Renal cortex interstitium (tissue), 15 donors: ENCODE measurements around the gene GNAO1. TPM values are rescaled to one million over a fixed set of nuclear protein-coding genes. Genes with fewer than 3 reads are reported as not detected.

ENCODE experiments used
- DNase-seq, 11 donors: peaks; one replicate each; pipeline ENCODE4 v3.0.0-alpha.2; 2013; ENCODE audit warnings: low read depth in 9 of 11, low spot score in 4 of 11; ENCODE audit errors: extremely low read depth in 1 of 11
- long read RNA-seq, 16 experiments: transcript quantifications; one replicate each; lab custom pipeline, GENCODE V29; 2026
- polyA plus RNA-seq, 3 donors: library from polyadenylated mRNA; unstranded; fragments of 120-200 nt; gene quantifications; one replicate each; pipeline ENCODE4 v1.2.1, GENCODE V29; 2013; ENCODE audit not compliant: insufficient read length in 3 of 3

GNAO1 gene
- polyA plus RNA-seq = 1 to 10 TPM; 4.8 to 6.9 (median 6.9) TPM
- long read RNA-seq, donor 1 = 0 reads
- long read RNA-seq, donor 2, full-length matches to known transcripts = 2 of 2 reads
- long read RNA-seq, donor 2, partial matches to known transcripts = 0 of 2 reads
- long read RNA-seq, donor 2, other reads (novel, unspliced or antisense) = 0 of 2 reads
- long read RNA-seq, donor 3, partial matches to known transcripts = 0 of 1 reads
- long read RNA-seq, donor 3, other reads (novel, unspliced or antisense) = 0 of 1 reads
- long read RNA-seq, donor 4, full-length matches to known transcripts = 1 of 1 reads
- long read RNA-seq, donor 4, partial matches to known transcripts = 0 of 1 reads
- long read RNA-seq, donor 4, other reads (novel, unspliced or antisense) = 0 of 1 reads
- long read RNA-seq, donor 5 = 0 reads
- long read RNA-seq, donor 6, partial matches to known transcripts = 0 of 1 reads
- long read RNA-seq, donor 6, other reads (novel, unspliced or antisense) = 0 of 1 reads
- long read RNA-seq, donor 7, partial matches to known transcripts = 0 of 1 reads
- long read RNA-seq, donor 7, other reads (novel, unspliced or antisense) = 0 of 1 reads
- long read RNA-seq, donor 8 = 0 reads
- long read RNA-seq, donor 9 = 0 reads
- long read RNA-seq, donor 10, full-length matches to known transcripts = 2 of 2 reads
- long read RNA-seq, donor 10, partial matches to known transcripts = 0 of 2 reads
- long read RNA-seq, donor 10, other reads (novel, unspliced or antisense) = 0 of 2 reads
- long read RNA-seq, donor 11 = 0 reads
- long read RNA-seq, donor 12 = 0 reads
- long read RNA-seq, donor 13 = 0 reads
- long read RNA-seq, donor 14 = 0 reads
- long read RNA-seq, donor 15, full-length matches to known transcripts = 1 of 1 reads
- long read RNA-seq, donor 15, partial matches to known transcripts = 0 of 1 reads
- long read RNA-seq, donor 15, other reads (novel, unspliced or antisense) = 0 of 1 reads
- long read RNA-seq, donor 16, full-length matches to known transcripts = 2 of 2 reads
- long read RNA-seq, donor 16, partial matches to known transcripts = 0 of 2 reads
- long read RNA-seq, donor 16, other reads (novel, unspliced or antisense) = 0 of 2 reads

DNA sequence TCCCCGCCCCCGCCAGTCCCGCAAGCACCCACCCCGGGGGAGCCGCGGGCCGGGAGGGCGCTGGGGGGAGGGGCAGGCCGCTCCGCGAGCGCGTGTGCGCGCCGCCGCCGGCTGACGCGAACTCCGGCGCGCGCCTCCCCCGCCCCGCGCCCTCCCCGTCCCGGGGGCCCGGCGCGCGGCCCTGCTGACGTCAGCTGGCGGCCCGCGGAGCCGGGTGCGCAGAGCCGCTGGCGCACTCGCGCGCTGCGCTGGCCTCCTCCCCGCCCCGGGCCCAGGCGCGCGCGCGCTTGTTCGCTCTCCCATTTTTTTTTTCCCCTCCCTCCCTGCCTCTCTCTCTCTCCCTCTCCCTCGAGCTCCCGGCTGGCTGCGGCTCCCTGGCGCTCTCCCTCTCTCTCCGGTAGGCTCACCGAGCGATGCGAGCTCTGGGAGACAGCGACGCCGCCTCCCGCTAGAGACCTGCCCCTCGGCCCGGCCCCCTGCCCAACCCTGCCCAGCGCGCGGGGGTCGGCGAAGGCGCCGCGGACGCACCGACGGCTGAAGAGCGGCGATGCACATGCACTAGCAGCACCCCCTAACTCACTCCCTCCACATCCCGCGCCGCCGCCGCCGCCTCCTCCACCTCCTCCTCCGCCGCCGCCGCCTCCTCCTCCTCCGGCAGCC lies at the start of gene GNAO1:
Gene GNAO1 (plus strand): TSS at position 334 of the 660 bp plus-strand sequence. CDS start 747 bp downstream, outside the sequence.
- DNase-seq = peak in 5 of 11 donors; percentile 54 to 73 (median 67)

DNA sequence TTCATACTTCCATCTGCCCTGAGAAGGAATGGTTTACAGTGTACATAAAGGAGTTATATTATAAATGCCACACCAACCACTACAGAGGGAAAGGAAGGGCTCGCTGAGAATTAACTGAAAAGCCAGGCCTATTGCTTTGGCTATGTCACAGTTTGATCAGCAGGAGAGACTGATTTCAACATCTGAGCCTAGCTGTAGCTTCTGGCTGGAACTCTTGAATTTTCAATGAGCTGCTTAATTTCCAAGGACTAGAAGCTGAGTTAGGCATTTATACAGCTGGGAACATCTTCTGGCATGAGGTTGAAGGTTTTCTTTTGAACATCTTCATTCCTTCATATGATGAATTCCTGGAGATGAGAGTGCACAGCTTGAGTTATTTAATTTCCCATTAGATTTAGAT lies 47.6 kb upstream of the GNAO1 start:
- DNase-seq = no peak

DNA sequence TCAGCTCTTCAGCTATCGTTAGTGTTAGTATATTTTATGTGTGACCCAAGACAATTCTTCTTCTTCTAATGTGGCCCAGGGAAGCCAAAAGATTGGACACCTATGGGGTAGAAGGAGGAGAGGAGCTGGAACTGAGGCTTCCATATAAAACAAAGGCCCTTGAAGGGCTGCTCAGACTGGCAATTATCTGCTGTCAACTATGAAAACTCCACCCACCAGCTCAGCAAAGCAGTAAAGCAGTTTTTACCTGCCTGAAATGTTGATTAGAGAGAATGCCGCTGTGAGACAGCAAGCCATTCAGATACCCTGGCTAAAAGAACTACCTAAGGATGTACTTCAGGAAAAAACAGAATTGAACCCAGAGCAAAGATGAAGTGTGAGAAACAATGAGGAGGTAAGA lies 45.9 kb upstream of the GNAO1 start:
- no peak for DNase-seq

DNA sequence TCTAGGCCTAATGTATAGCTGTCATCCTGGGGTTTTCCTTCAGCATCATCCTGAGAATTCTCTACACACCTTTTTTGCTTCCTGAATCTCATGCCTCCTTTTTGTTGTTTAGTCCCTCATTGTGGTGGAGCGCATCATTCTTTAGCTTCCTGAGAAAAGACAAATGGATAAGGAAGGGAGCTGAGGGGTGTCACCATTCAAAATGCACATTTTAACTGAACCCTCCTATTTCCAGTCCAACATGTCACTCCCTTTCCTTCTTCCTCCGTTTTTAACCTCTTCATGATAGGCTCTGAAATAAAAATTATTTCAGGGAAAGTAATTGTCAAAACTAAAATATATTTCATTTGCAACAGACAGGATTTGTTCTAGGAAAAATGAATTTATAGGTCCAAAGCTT lies 39.7 kb upstream of the GNAO1 start:
- no peak for DNase-seq

DNA sequence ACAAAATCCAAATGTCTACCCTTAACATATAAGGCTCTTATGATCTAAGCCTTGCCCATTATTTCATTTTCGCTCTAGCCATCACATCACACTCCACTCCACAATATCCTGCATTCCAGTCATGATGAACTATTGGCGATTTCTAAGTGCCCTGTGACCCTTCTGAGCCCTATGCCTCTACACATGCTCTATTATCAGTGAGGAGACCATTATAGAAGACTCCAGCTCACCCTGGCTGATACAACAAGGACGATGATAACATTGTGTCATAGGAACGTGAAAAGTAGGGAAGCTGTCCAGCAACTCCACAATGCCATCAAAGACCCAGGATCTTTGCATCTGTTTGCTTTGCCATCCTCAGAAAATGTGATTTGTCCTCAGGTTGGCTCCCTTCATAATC lies 29.6 kb upstream of the GNAO1 start:
- DNase-seq = no peak

DNA sequence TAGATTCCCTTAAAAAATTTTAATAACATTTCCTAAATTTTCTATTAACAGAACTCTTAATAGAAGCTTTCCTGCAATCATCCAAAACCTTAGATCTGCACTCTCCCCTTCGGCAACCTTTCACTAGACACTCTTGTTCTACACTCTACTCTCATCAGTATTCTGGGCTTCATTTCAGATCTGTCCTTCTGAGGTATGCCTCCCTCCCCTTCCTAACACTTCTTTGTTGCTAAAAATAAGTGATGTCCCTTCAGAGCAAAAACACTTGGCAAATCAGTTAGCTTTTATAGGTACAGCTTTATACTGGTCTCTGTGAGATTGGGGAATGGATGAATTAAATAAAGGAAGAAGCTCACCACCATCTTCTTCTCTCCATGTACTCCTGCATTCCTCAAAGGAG lies 28.2 kb upstream of the GNAO1 start:
- DNase-seq = no peak

DNA sequence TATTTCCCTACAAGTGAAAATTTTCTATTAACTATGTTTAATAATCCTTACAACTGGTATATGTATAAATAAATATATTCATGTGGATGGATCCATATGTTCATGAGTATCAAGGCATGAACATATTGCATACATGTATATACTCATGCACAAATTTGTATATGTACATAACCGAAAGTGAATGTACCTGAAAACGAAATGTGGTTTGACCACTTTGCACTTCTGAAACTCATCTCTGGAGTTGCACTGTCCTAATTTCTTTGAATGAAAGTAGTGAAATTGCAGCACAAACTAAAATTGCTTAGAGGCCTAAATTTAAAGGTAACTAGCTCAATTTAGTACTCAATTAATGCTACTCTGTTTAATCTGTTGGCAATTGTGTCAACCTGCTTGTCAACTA lies 27.4 kb upstream of the GNAO1 start:
- no peak for DNase-seq

DNA sequence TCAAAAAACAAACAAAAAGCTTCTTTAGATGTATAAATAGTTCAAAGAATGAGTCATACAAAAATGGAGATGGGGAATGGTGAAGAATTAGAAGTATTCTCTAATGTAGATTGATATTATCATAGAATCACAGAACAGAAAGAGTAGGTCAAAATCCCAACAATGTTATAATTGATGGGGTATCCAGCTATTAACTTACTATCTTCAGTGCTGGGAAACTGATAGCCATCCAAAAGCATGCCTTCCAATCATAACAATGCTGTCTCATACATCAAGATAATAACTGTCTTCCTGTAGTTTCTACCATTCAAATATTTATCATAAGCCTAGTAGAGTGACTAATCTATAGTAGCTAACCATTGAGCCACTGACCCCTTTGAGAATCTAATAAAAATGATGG lies 26.7 kb upstream of the GNAO1 start:
- no peak for DNase-seq

DNA sequence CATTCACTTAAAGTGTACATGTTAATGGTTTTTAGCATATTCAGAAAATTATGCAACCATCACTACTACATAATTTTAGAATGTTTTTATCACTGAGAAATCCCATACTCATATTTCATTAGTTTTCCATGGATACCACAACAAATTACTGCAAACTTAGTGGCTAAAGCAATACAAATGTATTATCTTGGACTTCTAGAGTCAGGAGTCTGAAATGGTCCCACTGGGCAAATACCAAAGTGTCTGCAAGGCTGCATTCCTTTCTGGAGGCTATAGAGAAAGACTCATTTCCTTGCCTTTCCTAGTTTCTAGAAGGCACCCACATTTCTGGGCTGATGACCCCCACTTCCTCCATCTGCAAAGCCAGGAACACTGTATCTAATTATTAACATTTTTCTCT lies 16.9 kb upstream of the GNAO1 start:
- DNase-seq = no peak

DNA sequence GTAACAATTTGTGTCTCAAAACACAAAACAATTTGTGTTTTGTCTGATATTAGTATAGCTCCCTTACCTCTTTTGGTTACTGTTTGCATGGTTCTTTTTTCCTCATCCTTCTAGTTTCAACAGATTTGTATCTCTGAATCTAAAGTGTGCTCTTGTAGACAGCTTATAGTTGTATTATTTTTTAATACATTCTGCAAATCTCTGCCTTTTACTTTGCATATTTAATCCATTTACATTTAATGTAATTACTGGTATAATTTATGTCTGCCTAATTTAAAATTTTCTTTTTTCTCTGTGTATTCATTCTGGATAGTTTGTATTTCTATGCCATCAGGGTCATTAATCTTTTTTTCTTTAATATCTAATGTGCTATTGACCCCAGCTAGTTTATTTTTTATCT lies 9.9 kb upstream of the GNAO1 start:
- no peak for DNase-seq

DNA sequence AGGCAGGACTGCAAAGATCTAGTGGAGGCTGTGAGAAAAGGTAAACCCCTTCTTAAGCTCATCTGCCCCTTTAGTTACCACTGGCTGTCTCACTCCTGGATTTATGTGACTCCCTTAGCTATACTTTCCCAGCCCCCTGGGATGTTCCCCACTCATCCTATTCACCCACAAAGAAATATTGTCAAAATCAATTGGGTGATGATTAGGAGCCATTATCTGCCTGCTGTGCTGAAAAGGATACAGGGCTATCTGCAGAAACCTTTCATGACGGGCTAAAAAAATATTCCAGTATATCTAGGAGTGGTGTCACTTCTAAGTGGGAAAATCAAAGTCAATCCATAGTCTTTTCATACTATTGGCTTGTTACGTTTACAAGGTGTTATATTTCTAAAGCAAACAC lies 8.0 kb upstream of the GNAO1 start:
- DNase-seq = no peak

DNA sequence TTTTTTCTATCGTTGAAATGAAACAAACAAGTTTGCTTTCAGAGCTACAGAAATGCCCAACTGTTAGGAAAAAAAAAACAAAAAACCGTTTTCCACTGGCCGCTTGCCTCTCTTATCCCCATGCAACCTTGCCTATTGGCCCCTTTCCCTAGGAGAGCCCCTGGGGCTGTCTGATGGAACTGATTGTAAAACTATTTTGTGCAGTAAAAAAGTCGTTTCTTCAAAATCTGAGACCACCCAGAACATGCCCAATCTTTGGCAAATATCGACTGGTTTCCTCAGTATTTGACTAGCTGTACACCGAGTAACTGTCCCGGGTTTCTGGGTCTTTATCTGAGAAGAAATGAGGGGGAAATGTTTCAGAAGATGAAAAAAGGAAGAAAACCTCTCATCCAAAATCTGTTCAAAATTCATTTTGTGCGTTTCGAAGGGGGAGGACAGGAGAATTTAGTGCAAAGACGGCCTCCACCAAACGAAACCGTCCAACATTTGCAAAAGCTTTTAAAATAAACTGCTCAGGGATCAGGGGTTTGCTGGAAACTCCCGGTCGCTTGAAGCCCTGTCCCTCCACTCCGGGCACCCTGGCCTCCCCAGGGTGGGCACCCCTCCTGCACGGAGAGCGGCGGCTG lies 1.1 kb upstream of the GNAO1 start:
- DNase-seq = no peak

DNA sequence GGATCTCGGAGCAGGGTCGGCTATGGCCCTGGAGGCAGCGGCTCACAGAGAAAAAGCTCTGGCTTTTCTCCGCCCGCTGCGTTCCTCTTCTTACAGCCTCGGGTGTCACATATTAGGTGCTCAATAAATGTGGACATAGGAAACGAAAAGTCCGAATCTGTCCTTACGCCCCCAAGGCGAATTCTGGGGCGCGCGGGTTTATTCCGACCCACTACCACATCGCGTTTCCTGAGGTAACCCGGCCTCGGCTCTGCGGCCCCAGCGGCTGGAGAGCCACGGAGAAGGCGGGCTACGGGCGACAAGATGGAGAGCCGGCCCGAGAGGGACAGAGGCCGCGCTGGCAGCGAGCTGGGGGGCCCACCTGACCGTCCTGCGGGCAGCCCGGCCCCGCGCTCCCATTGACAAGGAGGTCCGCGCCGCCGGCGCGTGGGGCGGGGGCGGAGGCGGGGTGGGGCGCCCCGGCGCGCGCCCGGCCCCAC lies 573 bp upstream of the GNAO1 start:
- no peak for DNase-seq

DNA sequence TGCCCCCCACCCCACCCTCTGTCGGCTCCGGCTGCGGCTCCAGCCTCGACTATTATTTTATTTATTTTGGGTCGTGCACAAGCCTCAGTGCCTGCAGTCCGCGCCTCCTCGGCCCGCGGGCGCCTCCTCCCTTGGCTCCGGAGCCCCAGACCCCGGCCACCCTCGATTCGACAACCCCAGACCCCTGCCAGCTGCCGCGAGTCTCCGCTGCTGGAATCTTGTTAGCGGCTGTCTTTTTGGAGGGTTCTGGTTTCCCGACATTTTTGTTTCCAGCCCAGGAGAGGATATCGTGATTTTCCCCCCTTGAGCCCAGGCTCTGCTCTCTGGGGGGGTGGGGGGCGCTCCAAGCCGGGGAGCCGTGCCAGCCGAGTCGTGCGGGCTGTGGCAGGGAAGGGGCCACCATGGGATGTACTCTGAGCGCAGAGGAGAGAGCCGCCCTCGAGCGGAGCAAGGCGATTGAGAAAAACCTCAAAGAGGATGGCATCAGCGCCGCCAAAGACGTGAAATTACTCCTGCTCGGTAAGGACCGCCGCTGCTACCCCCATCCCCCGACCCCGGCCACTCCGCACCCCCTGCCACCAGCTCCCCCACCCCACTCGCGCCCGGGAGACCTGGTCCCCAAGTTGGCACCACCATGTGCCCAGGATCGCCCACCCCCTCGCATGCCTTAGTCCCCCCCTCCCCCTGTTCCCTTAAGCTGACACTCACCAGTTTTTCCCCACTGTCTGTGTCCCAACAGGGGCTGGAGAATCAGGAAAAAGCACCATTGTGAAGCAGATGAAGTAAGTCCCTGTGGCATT lies 746 bp downstream of the GNAO1 start:
- no peak for DNase-seq

DNA sequence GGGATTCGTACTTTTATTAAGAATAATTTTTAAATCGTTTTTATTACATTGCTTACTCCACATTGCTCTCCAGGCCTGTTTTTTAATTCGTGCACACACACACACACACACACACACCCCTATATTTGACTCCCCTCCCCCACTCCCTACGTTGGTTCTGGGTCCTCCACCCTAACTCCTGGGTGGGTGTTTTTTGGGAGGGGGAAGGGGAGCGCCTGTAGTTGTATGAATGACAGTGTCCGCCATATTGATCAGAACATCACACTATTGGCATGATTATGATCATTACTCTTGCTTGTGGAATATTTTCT lies 1.3 kb downstream of the GNAO1 start:
- no peak for DNase-seq

DNA sequence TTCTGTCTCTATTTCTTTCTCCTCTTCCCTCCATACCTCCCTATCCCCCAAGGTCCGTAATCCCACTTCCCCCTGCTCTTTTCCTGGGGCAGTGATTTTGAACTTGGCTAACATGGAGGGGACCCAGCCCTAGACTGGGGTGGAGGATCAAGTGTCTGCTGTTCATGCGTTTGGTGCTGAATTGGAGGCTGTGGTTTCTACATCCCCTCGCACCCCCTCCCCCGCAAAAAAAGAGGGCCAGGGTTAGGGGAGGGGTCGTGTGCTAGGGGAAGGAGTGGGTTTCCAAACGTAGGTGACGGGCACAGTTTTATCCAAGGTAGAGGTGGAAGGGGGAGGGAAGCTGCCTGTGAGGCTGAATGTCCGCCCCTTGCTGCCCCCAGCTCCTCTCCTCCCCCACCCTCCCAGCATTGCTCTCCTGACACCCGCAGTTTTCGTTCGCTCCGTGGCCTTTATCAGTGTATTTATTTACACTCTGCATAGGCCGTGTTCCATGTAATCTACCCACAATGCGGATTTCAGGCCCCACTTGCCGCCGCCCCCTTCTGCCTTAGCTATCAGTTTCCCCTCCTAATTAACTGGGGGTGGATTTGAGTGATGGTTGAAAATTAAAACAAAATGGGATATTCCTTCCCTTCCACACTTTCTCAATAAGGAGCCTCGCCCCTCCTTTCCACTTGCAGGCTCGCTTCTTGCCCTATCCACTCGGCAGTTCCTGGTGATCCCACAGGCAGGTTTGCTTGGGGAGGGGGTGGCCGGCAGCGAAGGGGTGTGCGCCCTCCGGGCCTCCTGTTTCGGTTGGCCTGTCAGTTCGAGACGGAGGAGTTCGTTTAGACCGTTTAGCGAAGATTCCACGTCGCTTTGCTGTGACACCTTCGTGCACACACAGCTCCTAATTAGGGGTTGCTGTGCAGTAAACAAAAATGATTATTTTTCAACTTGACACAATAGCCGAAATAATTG lies 2.0 kb downstream of the GNAO1 start:
- DNase-seq = no peak
